Keratinocyte (primary cell): ENCODE measurements around the gene ZNF460. TPM values are rescaled to one million over a fixed set of nuclear protein-coding genes. Genes with fewer than 3 reads are reported as not detected.

ENCODE experiments used
- DNase-seq: peaks from one replicate; pipeline ENCODE4 v3.0.0-alpha.2; 2011; ENCODE audit warnings: low read depth, missing footprints, low spot score
- FAIRE-seq: peaks from 2 replicates; lab custom pipeline; 2011; peaks lifted over from hg19 to GRCh38; lab: Jason Lieb, UNC
- H2AFZ ChIP-seq: 2 replicates; pipeline ENCODE4 v1.6.0; 2012; ENCODE audit warnings: low read length, control low read depth, inconsistent platforms; ENCODE audit not compliant: control insufficient read depth
- H3K27ac ChIP-seq: 2 replicates; pipeline ENCODE4 v1.5.1; 2011; ENCODE audit warnings: low read length; ENCODE audit not compliant: control insufficient read depth, insufficient read depth
- H3K27me3 ChIP-seq: 3 replicates; pipeline ENCODE4 v1.6.0; 2011; ENCODE audit warnings: low read length; ENCODE audit not compliant: control insufficient read depth, insufficient read depth; ENCODE audit errors: extremely low read depth
- H3K36me3 ChIP-seq, 2 experiments: 2 replicates in 1 of 2; 3 replicates in 1 of 2; pipeline ENCODE4 v1.5.1; 2011; ENCODE audit warnings: low read length in 2 of 2, mild to moderate bottlenecking in 1 of 2; ENCODE audit not compliant: control insufficient read depth in 2 of 2, insufficient read depth in 2 of 2; ENCODE audit errors: extremely low read depth in 1 of 2
- H3K4me1 ChIP-seq: 3 replicates; pipeline ENCODE4 v1.5.1; 2011; ENCODE audit warnings: low read length; ENCODE audit not compliant: control insufficient read depth, insufficient read depth; ENCODE audit errors: extremely low read depth
- H3K4me2 ChIP-seq: 3 replicates; pipeline ENCODE4 v1.6.0; 2011; ENCODE audit warnings: low read depth, low read length; ENCODE audit not compliant: control insufficient read depth, insufficient read depth; ENCODE audit errors: extremely low read depth
- H3K4me3 ChIP-seq, 3 experiments: fragments of 200-600 bp in 1 of 3; sonication (generic) in 1 of 3; 2 replicates in 2 of 3; 3 replicates in 1 of 3; pipeline ENCODE4 v1.5.1; 2011 to 2016; ENCODE audit warnings: low read length in 3 of 3, mild to moderate bottlenecking in 3 of 3, control low read depth in 2 of 3, inconsistent platforms in 1 of 3, low read depth in 1 of 3, mixed read lengths in 1 of 3, mixed run types in 1 of 3, moderate library complexity in 1 of 3; ENCODE audit not compliant: control insufficient read depth in 2 of 3, insufficient read depth in 2 of 3; ENCODE audit errors: extremely low read depth in 1 of 3
- H3K79me2 ChIP-seq: 2 replicates; pipeline ENCODE4 v1.6.0; 2012; ENCODE audit warnings: low read length; ENCODE audit not compliant: control insufficient read depth, insufficient read depth
- H3K9ac ChIP-seq: 3 replicates; pipeline ENCODE4 v1.6.0; 2011; ENCODE audit warnings: low read length; ENCODE audit not compliant: control insufficient read depth, insufficient read depth; ENCODE audit errors: extremely low read depth
- H3K9me1 ChIP-seq: 3 replicates; pipeline ENCODE4 v1.6.0; 2011; ENCODE audit warnings: low read length; ENCODE audit not compliant: control insufficient read depth, insufficient read depth; ENCODE audit errors: extremely low read depth
- H3K9me3 ChIP-seq: 2 replicates; pipeline ENCODE4 v1.5.1; 2012; ENCODE audit warnings: low read depth, low read length; ENCODE audit not compliant: control insufficient read depth
- H4K20me1 ChIP-seq: 3 replicates; pipeline ENCODE4 v1.6.0; 2011; ENCODE audit warnings: low read length; ENCODE audit not compliant: control insufficient read depth, insufficient read depth; ENCODE audit errors: extremely low read depth
- CTCF ChIP-seq, 3 experiments: IDR thresholded peaks in 1 of 3; conservative IDR thresholded peaks in 1 of 3; optimal IDR thresholded peaks in 1 of 3; 2 replicates in 2 of 3; 3 replicates in 1 of 3; pipeline versions ENCODE3 to v1.5.1; 2011; ENCODE audit warnings: low read length in 3 of 3, mild to moderate bottlenecking in 3 of 3, moderate library complexity in 2 of 3, control low read depth in 1 of 3, inconsistent platforms in 1 of 3; ENCODE audit not compliant: insufficient read depth in 2 of 3; ENCODE audit errors: extremely low read depth in 1 of 3
- EZH2 ChIP-seq: IDR thresholded peaks from one replicate; pipeline ENCODE4 v1.6.1; 2012; ENCODE audit warnings: inconsistent platforms, mild to moderate bottlenecking, low read length, moderate library complexity
- dilution Hi-C: fragments of 300-500 bp; cut with MboI; formaldehyde crosslinking; loops from one replicate; pipeline ENCODE4 v1.7.0; 2020; ENCODE audit warnings: low sequenced_read_pairs; ENCODE audit not compliant: extremely low pct_ligation_motif_present
- polyA plus RNA-seq, 5 experiments: library from polyadenylated mRNA; depleted of rRNA in 3 of 5; stranded (reverse) in 3 of 5; stranded (forward) in 1 of 5; unstranded in 1 of 5; fragments of >200 nt; gene quantifications; 1 replicate in 1 of 5; 2 replicates in 3 of 5; 3 replicates in 1 of 5; pipeline versions ENCODE4 v1.2.1 to v1.2.3, GENCODE V29; 2011 to 2012; ENCODE audit warnings: missing spikeins in 2 of 5, low read depth in 1 of 5, low replicate concordance in 1 of 5

The ZNF460 gene
- polyA plus RNA-seq, 1 donor (not counting 4 experiments of a cell fraction or from before 2014, with no cell fraction given), result 10.3 TPM

- Histone ChIP-seq H3K79me2 (no peaks in the 10 kb centered on the region), H3K9me3 (no peaks in the 10 kb centered on the region), H2AFZ (no peak overlapping the region), H3K4me2 (no peak overlapping the region), H3K36me3 (no peaks in the 10 kb centered on the region), H3K27ac (no peak overlapping the region), H3K27me3 (no peaks in the 10 kb centered on the region), H3K9me1 (no peaks in the 10 kb centered on the region), H3K4me1 (peaks cover 8% of the 10 kb centered on the region), H3K9ac (no peak overlapping the region), H4K20me1 (no peaks in the 10 kb centered on the region), H3K4me3 (no peak overlapping the region)
- dilution Hi-C loops, result no loop called here
- no peak for TF ChIP-seq EZH2
- no peak for TF ChIP-seq CTCF (optimal IDR thresholded peaks at IDR 0.05 in 1 of 3, IDR thresholded peaks at IDR 0.05 in 1 of 3, conservative IDR thresholded peaks at IDR 0.05 in 1 of 3; ENCODE audit: extremely low read depth in 1 of 3, insufficient read depth in 2 of 3, low read length in 3 of 3)
- FAIRE-seq, result no peak
- DNase-seq, result no peak
Observed at GRCh38 chr19:57338877-57339276, 58.6 kb downstream of the ZNF460 start.

GRCh38 chr19:57342582-57342981 lies 62.3 kb downstream of the ZNF460 start:
- H3K9me1 ChIP-seq, result no peaks in the 10 kb centered on the region
- FAIRE-seq (no peak), DNase-seq (no peak)
- no peak overlapping the region for H2AFZ ChIP-seq
- H3K4me3 ChIP-seq, result no peak overlapping the region
- H3K9ac ChIP-seq, result no peak overlapping the region
- no peak overlapping the region for H3K4me2 ChIP-seq
- H3K27me3 ChIP-seq, result no peaks in the 10 kb centered on the region
- no peaks in the 10 kb centered on the region for H3K9me3 ChIP-seq
- no peak overlapping the region for H3K27ac ChIP-seq
- H4K20me1 ChIP-seq, result no peaks in the 10 kb centered on the region
- no peak for TF ChIP-seq EZH2
- no peak for TF ChIP-seq CTCF (optimal IDR thresholded peaks at IDR 0.05 in 1 of 3, IDR thresholded peaks at IDR 0.05 in 1 of 3, conservative IDR thresholded peaks at IDR 0.05 in 1 of 3; ENCODE audit: extremely low read depth in 1 of 3, insufficient read depth in 2 of 3, low read length in 3 of 3)
- H3K4me1 ChIP-seq, result no peaks in the 10 kb centered on the region
- H3K36me3 ChIP-seq, result no peaks in the 10 kb centered on the region
- dilution Hi-C loops, result no loop called here
- H3K79me2 ChIP-seq, result no peaks in the 10 kb centered on the region

Other genes starting within 250 kb of the ZNF460 start
- not detected in 3 replicates for gene USP29, start 160.5 kb upstream of the ZNF460 start, polyA plus RNA-seq
- gene ZIM3, start 135.3 kb upstream of the ZNF460 start, polyA plus RNA-seq, result not detected in 3 replicates
- gene DUXA, start 113.0 kb upstream of the ZNF460 start, polyA plus RNA-seq, result not detected in 3 replicates
- gene ZNF264, start 89.0 kb upstream of the ZNF460 start, polyA plus RNA-seq, result 7.4 to 8.7 TPM (median 7.6 TPM) in 3 replicates
- gene AURKC, start 49.5 kb upstream of the ZNF460 start, polyA plus RNA-seq, result 0.54 to 0.94 TPM (median 0.70 TPM) in 3 replicates
- 3.2 to 5.8 TPM (median 4.3 TPM) in 3 replicates for gene ZNF805, start 39.9 kb upstream of the ZNF460 start, polyA plus RNA-seq
- 2.1 to 2.9 TPM (median 2.5 TPM) in 3 replicates for gene ZNF543, start 40.0 kb downstream of the ZNF460 start, polyA plus RNA-seq
- gene ZNF304, start 70.8 kb downstream of the ZNF460 start, polyA plus RNA-seq, result 7.4 to 8.1 TPM (median 7.7 TPM) in 3 replicates
- 15.8 to 22.2 TPM (median 20.8 TPM) in 3 replicates for gene TRAPPC2B, start 83.1 kb downstream of the ZNF460 start, polyA plus RNA-seq
- 1.4 to 3.2 TPM (median 2.8 TPM) in 3 replicates for gene ZNF547, start 83.1 kb downstream of the ZNF460 start, polyA plus RNA-seq
- 8.5 to 11.4 TPM (median 10.8 TPM) in 3 replicates for gene ZNF548, start 109.4 kb downstream of the ZNF460 start, polyA plus RNA-seq
- gene ZNF17, start 130.7 kb downstream of the ZNF460 start, polyA plus RNA-seq, result 4.8 to 5.4 TPM (median 5.0 TPM) in 3 replicates
- 5.7 to 6.8 TPM (median 6.3 TPM) in 3 replicates for gene ZNF749, start 154.8 kb downstream of the ZNF460 start, polyA plus RNA-seq
- gene VN1R1, start 176.7 kb downstream of the ZNF460 start, polyA plus RNA-seq, result 0.09 to 0.46 TPM (median 0.17 TPM) in 3 replicates
- gene ZNF772, start 197.1 kb downstream of the ZNF460 start, polyA plus RNA-seq, result 5.2 to 5.4 TPM (median 5.3 TPM) in 3 replicates
- gene ZNF419, start 207.3 kb downstream of the ZNF460 start, polyA plus RNA-seq, result 7.0 to 13.4 TPM (median 11.9 TPM) in 3 replicates
- 5.4 to 8.8 TPM (median 7.9 TPM) in 3 replicates for gene ZNF773, start 219.5 kb downstream of the ZNF460 start, polyA plus RNA-seq
- 5.6 to 7.7 TPM (median 6.3 TPM) in 3 replicates for gene ZNF549, start 246.9 kb downstream of the ZNF460 start, polyA plus RNA-seq